Trophoblast cell (in vitro differentiated cells and primary cell): Measurements from ENCODE around the gene RNF186.
A peak's percentile ranks its signal among the peaks of the same experiment; 100 is the strongest.

ENCODE experiments used
- DNase-seq, 2 donors: peaks; one replicate each; pipeline ENCODE4 v3.0.0-alpha.2; 2016
- H2AFZ ChIP-seq: 2 replicates; pipeline ENCODE4 v1.6.1; 2013; ENCODE audit warnings: low read length, moderate library complexity, mild to moderate bottlenecking; ENCODE audit not compliant: insufficient read depth, poor library complexity
- H2AK5ac ChIP-seq: 2 replicates; pipeline ENCODE4 v1.6.1; 2013; ENCODE audit warnings: mild to moderate bottlenecking, low read length
- H2BK120ac ChIP-seq: 2 replicates; pipeline ENCODE4 v1.6.1; 2013; ENCODE audit warnings: low read length, mild to moderate bottlenecking, moderate library complexity; ENCODE audit not compliant: insufficient read depth, poor library complexity
- H2BK12ac ChIP-seq: 2 replicates; pipeline ENCODE4 v1.6.1; 2013; ENCODE audit warnings: mild to moderate bottlenecking, low read length, moderate library complexity
- H2BK5ac ChIP-seq: 2 replicates; pipeline ENCODE4 v1.6.1; 2013; ENCODE audit warnings: low read length, low read depth, moderate library complexity, mild to moderate bottlenecking; ENCODE audit not compliant: poor library complexity
- H3K14ac ChIP-seq: 2 replicates; pipeline ENCODE4 v1.6.1; 2013; ENCODE audit warnings: mild to moderate bottlenecking, low read length
- H3K18ac ChIP-seq: 2 replicates; pipeline ENCODE4 v1.6.1; 2013; ENCODE audit warnings: mild to moderate bottlenecking, low read length
- H3K23ac ChIP-seq: 2 replicates; pipeline ENCODE4 v1.6.1; 2013; ENCODE audit warnings: low read length
- H3K27ac ChIP-seq: 2 replicates; pipeline ENCODE4 v1.5.1; 2013; ENCODE audit warnings: low read depth, mild to moderate bottlenecking, inconsistent platforms, low read length, moderate library complexity
- H3K27me3 ChIP-seq: 2 replicates; pipeline ENCODE4 v1.6.1; 2013; ENCODE audit warnings: inconsistent platforms, mild to moderate bottlenecking, low read length, moderate library complexity; ENCODE audit not compliant: insufficient read depth
- H3K36me3 ChIP-seq, 2 experiments: 1 replicate in 1 of 2; 2 replicates in 1 of 2; pipeline ENCODE4 v1.6.1; 2013; ENCODE audit warnings: low read length in 2 of 2, mild to moderate bottlenecking in 2 of 2, moderate library complexity in 1 of 2; ENCODE audit not compliant: insufficient read depth in 2 of 2, control insufficient read depth in 1 of 2
- H3K4ac ChIP-seq: 2 replicates; pipeline ENCODE4 v1.6.1; 2013; ENCODE audit warnings: low read depth, mild to moderate bottlenecking, low read length, moderate library complexity
- H3K4me1 ChIP-seq, 2 experiments: 1 replicate in 1 of 2; 2 replicates in 1 of 2; pipeline ENCODE4 v1.6.1; 2013; ENCODE audit warnings: low read length in 2 of 2, mild to moderate bottlenecking in 2 of 2, moderate library complexity in 1 of 2; ENCODE audit not compliant: insufficient read depth in 2 of 2, control insufficient read depth in 1 of 2
- H3K4me2 ChIP-seq: 2 replicates; pipeline ENCODE4 v1.6.1; 2013; ENCODE audit warnings: inconsistent platforms, mild to moderate bottlenecking, low read length, moderate library complexity
- H3K4me3 ChIP-seq: 2 replicates; pipeline ENCODE4 v1.5.1; 2013; ENCODE audit warnings: mild to moderate bottlenecking, low read depth, low read length, inconsistent platforms
- H3K79me1 ChIP-seq: one replicate; pipeline ENCODE4 v1.6.1; 2013; ENCODE audit warnings: low read length
- H3K79me2 ChIP-seq: 2 replicates; pipeline ENCODE4 v1.6.1; 2013; ENCODE audit warnings: low read length, mild to moderate bottlenecking; ENCODE audit not compliant: control insufficient read depth, insufficient read depth, poor library complexity
- H3K9ac ChIP-seq: 2 replicates; pipeline ENCODE4 v1.6.1; 2013; ENCODE audit warnings: mild to moderate bottlenecking, low read length
- H3K9me3 ChIP-seq: 2 replicates; pipeline ENCODE4 v1.6.1; 2013; ENCODE audit warnings: low read depth, mild to moderate bottlenecking, control low read depth, inconsistent platforms, low read length; ENCODE audit not compliant: insufficient read depth
- H4K12ac ChIP-seq: 2 replicates; pipeline ENCODE4 v1.6.1; 2013; ENCODE audit warnings: low read depth, mild to moderate bottlenecking, low read length, moderate library complexity
- H4K8ac ChIP-seq: 2 replicates; pipeline ENCODE4 v1.6.1; 2013; ENCODE audit warnings: low read depth, mild to moderate bottlenecking, low read length, moderate library complexity
- H4K91ac ChIP-seq: one replicate; pipeline ENCODE4 v1.6.1; 2013; ENCODE audit warnings: low read depth, mild to moderate bottlenecking, low read length, moderate library complexity
- WGBS: extraction: QIAGEN DNeasy Blood & Tissue Kit; methylation state at CpG from one replicate; pipeline ENCODE4 v1.1.7; 2013; ENCODE audit warnings: missing lambda C conversion rate; ENCODE audit not compliant: insufficient read length, insufficient coverage; ENCODE audit errors: extremely low coverage; 5-methylcytosine and 5-hydroxymethylcytosine counted together

RNF186 gene

GRCh38 chr1:19861034-19861433 lies 46.0 kb upstream of the RNF186 start:
- no peak for DNase-seq
- Histone ChIP-seq H3K9ac (no peak overlapping the region), H2BK5ac (no peak overlapping the region), H4K91ac (no peak overlapping the region), H3K14ac (no peak overlapping the region), H2AK5ac (no peak overlapping the region), H3K36me3 (no peaks in the 10 kb centered on the region), H3K4ac (no peak overlapping the region), H3K79me2 (no peaks in the 10 kb centered on the region), H4K8ac (no peak overlapping the region), H3K79me1 (no peaks in the 10 kb centered on the region), H3K4me3 (no peak overlapping the region), H2BK120ac (no peak overlapping the region), H4K12ac (no peak overlapping the region), H3K4me1 (no peaks in the 10 kb centered on the region), H2BK12ac (no peak overlapping the region), H3K23ac (no peak overlapping the region), H3K9me3 (no peaks in the 10 kb centered on the region), H3K18ac (no peak overlapping the region), H2AFZ (no peak overlapping the region), H3K27ac (no peak overlapping the region), H3K27me3 (no peaks in the 10 kb centered on the region), H3K4me2 (no peak overlapping the region)
- WGBS, result no CpG with 5 or more reads among the region's 2 CpGs

- H2BK5ac ChIP-seq, result no peak overlapping the region
- no peak overlapping the region for H2AK5ac ChIP-seq
- H3K9me3 ChIP-seq, result no peaks in the 10 kb centered on the region
- H4K12ac ChIP-seq, result no peak overlapping the region
- no peak overlapping the region for H3K4ac ChIP-seq
- no peak overlapping the region for H4K91ac ChIP-seq
- WGBS, result no CpG with 5 or more reads among the region's 2 CpGs
- no peak overlapping the region for H2BK12ac ChIP-seq
- H3K79me2 ChIP-seq, result no peaks in the 10 kb centered on the region
- no peak overlapping the region for H3K14ac ChIP-seq
- H3K79me1 ChIP-seq, result no peaks in the 10 kb centered on the region
- no peak overlapping the region for H4K8ac ChIP-seq
- H3K4me2 ChIP-seq, result no peak overlapping the region
- no peak overlapping the region for H3K4me3 ChIP-seq
- H3K4me1 ChIP-seq, result no peaks in the 10 kb centered on the region
- H3K23ac ChIP-seq, result no peak overlapping the region
- no peak overlapping the region for H3K18ac ChIP-seq
- no peak overlapping the region for H3K9ac ChIP-seq
- no peaks in the 10 kb centered on the region for H3K36me3 ChIP-seq
- H3K27me3 ChIP-seq, result no peaks in the 10 kb centered on the region
- H2BK120ac ChIP-seq, result no peak overlapping the region
- no peak overlapping the region for H2AFZ ChIP-seq
- DNase-seq, result peak in 1 of 2 donors; percentile 17
- H3K27ac ChIP-seq, result no peak overlapping the region
These were observed 45.3 kb upstream of the RNF186 start for GRCh38 chr1:19860418-19860817.

- no peak overlapping the region for H3K27ac ChIP-seq
- no peaks in the 10 kb centered on the region for H3K79me1 ChIP-seq
- no peak overlapping the region for H3K4ac ChIP-seq
- H2BK12ac ChIP-seq, result no peak overlapping the region
- no peak overlapping the region for H3K18ac ChIP-seq
- DNase-seq, result no peak
- no peak overlapping the region for H3K4me3 ChIP-seq
- H2BK5ac ChIP-seq, result no peak overlapping the region
- no peaks in the 10 kb centered on the region for H3K79me2 ChIP-seq
- H4K91ac ChIP-seq, result no peak overlapping the region
- WGBS, result no CpG with 5 or more reads among the region's 2 CpGs
- no peak overlapping the region for H3K23ac ChIP-seq
- no peak overlapping the region for H3K9ac ChIP-seq
- no peaks in the 10 kb centered on the region for H3K27me3 ChIP-seq
- no peak overlapping the region for H2AFZ ChIP-seq
- no peak overlapping the region for H2BK120ac ChIP-seq
- no peak overlapping the region for H4K12ac ChIP-seq
- no peak overlapping the region for H4K8ac ChIP-seq
- no peak overlapping the region for H2AK5ac ChIP-seq
- H3K36me3 ChIP-seq, result no peaks in the 10 kb centered on the region
- no peaks in the 10 kb centered on the region for H3K4me1 ChIP-seq
- H3K14ac ChIP-seq, result no peak overlapping the region
- H3K4me2 ChIP-seq, result no peak overlapping the region
- no peaks in the 10 kb centered on the region for H3K9me3 ChIP-seq
These were observed 44.8 kb upstream of the RNF186 start for GRCh38 chr1:19859876-19860275.

GRCh38 chr1:19858893-19859292 lies 43.8 kb upstream of the RNF186 start:
- Histone ChIP-seq H3K36me3 (no peaks in the 10 kb centered on the region), H2AK5ac (no peak overlapping the region), H3K4me3 (no peak overlapping the region), H3K27ac (no peak overlapping the region), H3K4ac (no peak overlapping the region), H3K4me1 (no peaks in the 10 kb centered on the region), H4K8ac (no peak overlapping the region), H4K91ac (no peak overlapping the region), H3K79me1 (no peaks in the 10 kb centered on the region), H3K79me2 (no peaks in the 10 kb centered on the region), H3K4me2 (no peak overlapping the region), H3K27me3 (no peaks in the 10 kb centered on the region), H2BK5ac (no peak overlapping the region), H2BK12ac (no peak overlapping the region), H3K18ac (no peak overlapping the region), H2AFZ (no peak overlapping the region), H3K14ac (no peak overlapping the region), H3K23ac (no peak overlapping the region), H2BK120ac (no peak overlapping the region), H4K12ac (no peak overlapping the region), H3K9me3 (no peaks in the 10 kb centered on the region), H3K9ac (no peak overlapping the region)
- no CpG with 5 or more reads among the region's 5 CpGs for WGBS
- no peak for DNase-seq
